Measurements from ENCODE around the gene SRGAP3. TPM values are rescaled to one million over a fixed set of nuclear protein-coding genes. Genes with fewer than 3 reads are reported as not detected.

Gene SRGAP3
- total and polyA plus RNA-seq, 4 donors = 1.2 to 32.8 (median 7.3) TPM

DNA sequence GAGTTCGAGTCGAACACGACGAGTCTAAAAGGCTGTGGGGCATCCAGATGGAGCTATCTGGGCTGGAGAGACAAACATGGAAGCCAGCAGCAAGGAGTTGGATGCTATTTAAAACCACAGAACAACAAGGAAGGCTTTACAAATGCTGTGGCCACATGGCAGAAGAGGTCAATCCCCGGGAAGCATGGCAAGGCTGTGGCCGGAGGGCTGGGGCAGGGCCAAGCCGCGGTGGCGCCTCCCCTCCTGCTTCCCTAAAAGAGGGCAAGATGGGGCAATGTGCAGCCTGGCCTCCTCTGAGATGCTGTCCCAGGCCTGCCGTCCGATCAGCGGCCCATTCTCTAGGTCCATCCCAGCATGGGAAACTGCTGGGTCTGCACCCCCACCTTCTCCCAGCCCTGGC is 139.1 kb downstream of the SRGAP3 start:
- no peaks in the 10 kb centered on the region for H3K27me3 ChIP-seq (ENCODE audit: control insufficient read depth in 3 of 3, insufficient read depth in 3 of 3, low read length in 2 of 3)
- peaks cover 0 to 32% (median 4%) of the 10 kb centered on the region in 5 donors for H3K4me1 ChIP-seq (ENCODE audit: control insufficient read depth in 5 of 5, insufficient read depth in 5 of 5, low read length in 5 of 5)
- ATAC-seq (ENCODE audit: insufficient read depth, low FRiP score) = peak; percentile 37
- no peak overlapping the region for H3K27ac ChIP-seq (ENCODE audit: low read depth in 1 of 2, low read length in 1 of 2)
- H3K9ac ChIP-seq (ENCODE audit: insufficient read depth in 1 of 2, low read length in 2 of 2) = no peak overlapping the region
- DNase-seq = no peak
- WGBS, 2 donors = 92% methylated on average over 12 of the region's 12 CpGs
- peaks cover 0 to 6% (median 2%) of the 10 kb centered on the region in 4 donors for H3K36me3 ChIP-seq (ENCODE audit: control insufficient read depth in 4 of 4, insufficient read depth in 4 of 4, low read length in 4 of 4)
- peaks cover 0 to 3% (median 1%) of the 10 kb centered on the region in 4 donors for H3K9me3 ChIP-seq (ENCODE audit: control insufficient read depth in 4 of 4, insufficient read depth in 3 of 4, low read length in 3 of 4)
- TF ChIP-seq, protein P1, sequence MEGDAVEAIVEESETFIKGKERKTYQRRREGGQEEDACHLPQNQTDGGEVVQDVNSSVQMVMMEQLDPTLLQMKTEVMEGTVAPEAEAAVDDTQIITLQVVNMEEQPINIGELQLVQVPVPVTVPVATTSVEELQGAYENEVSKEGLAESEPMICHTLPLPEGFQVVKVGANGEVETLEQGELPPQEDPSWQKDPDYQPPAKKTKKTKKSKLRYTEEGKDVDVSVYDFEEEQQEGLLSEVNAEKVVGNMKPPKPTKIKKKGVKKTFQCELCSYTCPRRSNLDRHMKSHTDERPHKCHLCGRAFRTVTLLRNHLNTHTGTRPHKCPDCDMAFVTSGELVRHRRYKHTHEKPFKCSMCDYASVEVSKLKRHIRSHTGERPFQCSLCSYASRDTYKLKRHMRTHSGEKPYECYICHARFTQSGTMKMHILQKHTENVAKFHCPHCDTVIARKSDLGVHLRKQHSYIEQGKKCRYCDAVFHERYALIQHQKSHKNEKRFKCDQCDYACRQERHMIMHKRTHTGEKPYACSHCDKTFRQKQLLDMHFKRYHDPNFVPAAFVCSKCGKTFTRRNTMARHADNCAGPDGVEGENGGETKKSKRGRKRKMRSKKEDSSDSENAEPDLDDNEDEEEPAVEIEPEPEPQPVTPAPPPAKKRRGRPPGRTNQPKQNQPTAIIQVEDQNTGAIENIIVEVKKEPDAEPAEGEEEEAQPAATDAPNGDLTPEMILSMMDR (IDR thresholded peaks at IDR 0.05; ENCODE audit: control extremely low read depth, extremely low read depth) = no peak
- no peak overlapping the region for H3K4me3 ChIP-seq

DNA sequence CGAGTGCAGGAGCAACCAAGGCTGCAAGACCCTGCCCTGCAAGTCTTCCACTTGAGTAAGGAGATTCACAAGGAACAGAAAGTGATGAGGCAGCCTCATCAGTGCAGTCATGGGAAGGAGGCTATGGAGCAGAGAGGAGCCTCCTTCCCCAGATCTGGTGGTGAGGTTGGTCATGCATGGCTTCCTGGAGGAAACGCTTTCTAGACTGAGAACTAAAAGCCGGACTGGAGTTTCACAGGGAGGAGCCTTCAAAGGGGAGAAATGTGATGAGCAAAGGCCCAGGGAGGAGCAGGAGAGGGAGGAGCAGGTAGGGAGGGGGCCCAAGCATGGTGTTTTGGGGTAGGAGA is 139.9 kb downstream of the SRGAP3 start:
- DNase-seq (no peak), ATAC-seq (ENCODE audit: insufficient read depth, low FRiP score) (no peak)

DNA sequence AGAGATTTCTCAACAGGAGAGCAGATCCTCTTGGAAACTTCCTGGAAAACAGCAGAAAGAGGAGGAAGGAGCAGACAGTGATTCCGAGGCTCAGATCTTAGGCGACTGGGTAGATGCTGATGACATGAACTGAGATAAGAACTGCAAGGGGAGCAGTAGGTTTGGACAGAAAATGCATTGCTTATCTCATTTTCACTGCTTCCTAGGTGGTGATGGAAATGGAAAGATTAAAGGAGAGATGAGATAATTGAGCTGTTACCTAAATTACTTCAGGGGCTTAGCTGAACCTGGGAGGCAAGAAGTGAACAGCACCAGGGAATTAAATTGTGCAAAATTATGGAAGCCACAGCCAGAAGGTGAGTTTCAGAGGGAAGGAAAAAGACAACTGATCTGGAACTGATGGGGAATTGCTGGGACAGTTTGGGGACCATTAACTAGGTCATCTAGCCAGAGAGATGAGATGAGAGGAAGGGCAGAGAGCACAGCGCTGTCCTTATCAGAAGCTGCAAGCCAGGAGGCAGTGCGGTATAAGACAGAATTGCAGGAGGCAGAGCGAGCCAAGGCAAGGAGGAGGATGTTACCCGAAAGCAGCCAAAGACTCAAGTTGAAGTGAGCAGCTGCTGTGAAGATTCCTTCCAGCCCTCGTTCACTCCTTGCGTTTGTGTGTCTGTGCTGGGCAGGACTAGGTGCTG is 140.4 kb downstream of the SRGAP3 start:
- Histone ChIP-seq H3K27ac (ENCODE audit: low read depth in 1 of 2, low read length in 1 of 2) (no peak overlapping the region), H3K36me3 (ENCODE audit: control insufficient read depth in 4 of 4, insufficient read depth in 4 of 4, low read length in 4 of 4) (peaks cover 0 to 6% (median 2%) of the 10 kb centered on the region in 4 donors), H3K4me3 (no peak overlapping the region), H3K27me3 (ENCODE audit: control insufficient read depth in 3 of 3, insufficient read depth in 3 of 3, low read length in 2 of 3) (no peaks in the 10 kb centered on the region), H3K4me1 (ENCODE audit: control insufficient read depth in 5 of 5, insufficient read depth in 5 of 5, low read length in 5 of 5) (peaks cover 0 to 26% (median 4%) of the 10 kb centered on the region in 5 donors), H3K9me3 (ENCODE audit: control insufficient read depth in 4 of 4, insufficient read depth in 3 of 4, low read length in 3 of 4) (peaks cover 0 to 3% (median 1%) of the 10 kb centered on the region in 4 donors), H3K9ac (ENCODE audit: insufficient read depth in 1 of 2, low read length in 2 of 2) (no peak overlapping the region)
- no peak for ATAC-seq (ENCODE audit: insufficient read depth, low FRiP score)
- DNase-seq = peak; percentile 50 to 71 (median 50)
- WGBS, 2 donors = 64 to 79% methylated on average over 8 of the region's 8 CpGs
- TF ChIP-seq, protein P1 (IDR thresholded peaks at IDR 0.05; ENCODE audit: control extremely low read depth, extremely low read depth) = no peak

More for the DNA sequence above, 139.9 kb downstream of the SRGAP3 start:
- H3K9me3 ChIP-seq (ENCODE audit: control insufficient read depth in 4 of 4, insufficient read depth in 3 of 4, low read length in 3 of 4) = peaks cover 0 to 3% (median 1%) of the 10 kb centered on the region in 4 donors
- H3K4me3 ChIP-seq = no peak overlapping the region
- peaks cover 0 to 26% (median 4%) of the 10 kb centered on the region in 5 donors for H3K4me1 ChIP-seq (ENCODE audit: control insufficient read depth in 5 of 5, insufficient read depth in 5 of 5, low read length in 5 of 5)
- no peak overlapping the region for H3K27ac ChIP-seq (ENCODE audit: low read depth in 1 of 2, low read length in 1 of 2)
- H3K27me3 ChIP-seq (ENCODE audit: control insufficient read depth in 3 of 3, insufficient read depth in 3 of 3, low read length in 2 of 3) = no peaks in the 10 kb centered on the region
- H3K9ac ChIP-seq (ENCODE audit: insufficient read depth in 1 of 2, low read length in 2 of 2) = no peak overlapping the region
- H3K36me3 ChIP-seq (ENCODE audit: control insufficient read depth in 4 of 4, insufficient read depth in 4 of 4, low read length in 4 of 4) = peaks cover 0 to 6% (median 2%) of the 10 kb centered on the region in 4 donors
- WGBS, 2 donors = 68 to 71% methylated on average over 3 of the region's 3 CpGs
- TF ChIP-seq, protein P1 (IDR thresholded peaks at IDR 0.05; ENCODE audit: control extremely low read depth, extremely low read depth) = no peak

All from lung (tissue), 12 donors.